Pancreas (tissue), 10 donors: ENCODE data around the gene PRKAG3. TPM values are rescaled to one million over a fixed set of nuclear protein-coding genes. Genes with fewer than 3 reads are reported as not detected.

Source experiments
- ATAC-seq, 4 donors: fragments of 200-7000 bp; cut with Tn5 transposase; one replicate each; pipeline versions ENCODE4 v1.8.0 to v1.9.1; 2020; ENCODE audit warnings: mild to moderate bottlenecking in 4 of 4, moderate library complexity in 4 of 4
- DNase-seq, 6 donors: peaks; one replicate each; pipeline ENCODE4 v3.0.0-alpha.2; 2020
- FAIRE-seq: peaks from 2 replicates; lab custom pipeline; 2012; peaks lifted over from hg19 to GRCh38; lab: Jason Lieb, UNC
- H3K27ac ChIP-seq, 4 donors: fragments of 200-600 bp; sonication (generic); 1 replicate in 3 of 4; 2 replicates in 1 of 4; pipeline versions ENCODE4 v1.5.0 to v1.8.0; 2020
- H3K27me3 ChIP-seq, 4 donors: fragments of 200-600 bp; one replicate each; pipeline ENCODE4 v1.8.0; 2021
- H3K36me3 ChIP-seq, 3 donors: fragments of 200-600 bp; sonication (generic) in 1 of 3; one replicate each; pipeline versions ENCODE4 v1.5.0 to v1.8.0; 2020 to 2021
- H3K4me1 ChIP-seq, 3 donors: fragments of 200-600 bp; one replicate each; pipeline ENCODE4 v1.8.0; 2021
- H3K4me3 ChIP-seq, 4 donors: fragments of 200-600 bp; sonication (generic) in 2 of 4; one replicate each; pipeline versions ENCODE4 v1.5.0 to v1.8.0; 2020 to 2021
- H3K9me3 ChIP-seq, 4 donors: fragments of 200-600 bp; one replicate each; pipeline ENCODE4 v1.8.0; 2021
- WGBS, 2 donors: extraction: QIAGEN DNeasy Blood & Tissue Kit; methylation state at CpG; one replicate each; pipeline ENCODE4 v1.1.7; 2013; 5-methylcytosine and 5-hydroxymethylcytosine counted together
- intact Hi-C, 3 donors: fragments of 100-400 bp; cut with DNase I; formaldehyde crosslinking; loops; one replicate each; pipeline versions ENCODE4 v1.11.1 to v1.14.2; 2022
- polyA plus RNA-seq, 2 donors: library from polyadenylated mRNA; stranded (reverse); fragments of 200-250 nt; gene quantifications; one replicate each; pipeline ENCODE4 v1.2.3, GENCODE V29; 2013
- total RNA-seq, 6 donors: library from RNA; stranded (reverse); fragmentation: NEBNext Ultra II Directional in 4 of 6; extraction: Animal tissue kit (Norgen Biotek cat#: 25700) in 4 of 6; gene quantifications; one replicate each; pipeline versions ENCODE4 v1.2.1 to v1.2.4, GENCODE V29; 2021 to 2023
- TF ChIP-seq, protein P1 (sequence below), 4 donors: fragments of 200-600 bp; sonication (generic) in 3 of 4; IDR thresholded peaks; one replicate each; pipeline versions ENCODE4 v1.5.0 to v1.8.0; 2021; ENCODE audit warnings: antibody characterized with exemption in 4 of 4
- donor health status: healthy with polysubstance abuse.
- donor health status: DM: no; HTN: no; CAD: no; lungs with moderate emphysema.
- donor health status: DM: no; HTN: no; CAD: no.
- donor health status: control.
- donor health status: control.
- donor health status: Bipolar disorder and iron deficiency.
- donor health status: DM: yes; HTN: yes; CAD: no.
- donor health status: DM: no; HTN: no; CAD: no.
- donor health status: DM: no; HTN: no; CAD: no.
- donor health status: DM: yes; HTN: yes; CAD: no.

The PRKAG3 gene
- total and polyA plus RNA-seq, 8 donors: not detected

DNA sequence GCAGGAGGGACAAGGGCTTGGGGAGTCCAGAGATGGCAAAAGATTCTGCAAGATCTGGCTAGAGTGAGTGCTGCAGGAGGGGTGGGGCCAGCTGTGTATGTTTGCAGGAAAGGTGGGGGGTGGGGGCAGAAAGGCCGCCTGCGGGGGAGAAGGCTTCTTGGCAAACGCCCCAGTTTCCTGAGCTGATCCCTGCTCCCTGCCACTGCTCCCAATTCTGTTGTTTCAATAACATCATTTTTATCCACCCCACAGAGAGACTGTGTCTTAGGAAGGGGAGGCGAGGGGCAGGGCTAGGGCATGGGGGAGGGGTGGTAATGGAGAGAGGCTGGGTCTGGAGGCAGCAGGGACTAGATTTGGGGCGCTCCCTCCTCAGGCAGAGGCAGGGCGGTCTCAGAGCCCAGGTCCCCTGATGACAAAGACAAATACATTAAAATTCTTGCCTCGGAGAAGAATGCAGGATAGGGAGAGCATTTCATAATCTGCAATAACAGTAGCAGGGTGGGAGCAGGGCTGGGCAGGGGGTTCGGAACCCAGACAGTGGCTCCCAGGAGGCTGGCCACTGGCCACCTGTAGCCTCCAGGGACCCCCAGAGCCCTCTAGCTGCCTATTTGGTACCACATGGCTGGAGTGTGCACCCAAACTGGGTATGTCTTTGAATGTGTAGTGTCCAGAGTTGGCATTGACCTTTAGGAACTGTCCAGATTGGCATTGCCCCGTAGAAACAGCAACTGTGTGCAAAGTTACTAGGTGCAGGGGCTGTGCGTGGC lies 26.0 kb upstream of the PRKAG3 start:
- DNase-seq (peak in 2 of 6 donors; percentile 24 to 25), ATAC-seq (peak in 2 of 4 donors; percentile 16 to 25), FAIRE-seq (no peak)
- H3K4me3 ChIP-seq: no peak overlapping the region
- peaks cover 0 to 12% (median 0%) of the 10 kb centered on the region in 4 donors for H3K27me3 ChIP-seq
- H3K27ac ChIP-seq: no peak overlapping the region
- H3K36me3 ChIP-seq: no peaks in the 10 kb centered on the region
- peaks cover 0 to 2% (median 0%) of the 10 kb centered on the region in 3 donors for H3K4me1 ChIP-seq
- 14% methylated on average over 10 of the region's 10 CpGs for WGBS, 2 donors
- H3K9me3 ChIP-seq: no peaks in the 10 kb centered on the region
- TF ChIP-seq, protein P1, sequence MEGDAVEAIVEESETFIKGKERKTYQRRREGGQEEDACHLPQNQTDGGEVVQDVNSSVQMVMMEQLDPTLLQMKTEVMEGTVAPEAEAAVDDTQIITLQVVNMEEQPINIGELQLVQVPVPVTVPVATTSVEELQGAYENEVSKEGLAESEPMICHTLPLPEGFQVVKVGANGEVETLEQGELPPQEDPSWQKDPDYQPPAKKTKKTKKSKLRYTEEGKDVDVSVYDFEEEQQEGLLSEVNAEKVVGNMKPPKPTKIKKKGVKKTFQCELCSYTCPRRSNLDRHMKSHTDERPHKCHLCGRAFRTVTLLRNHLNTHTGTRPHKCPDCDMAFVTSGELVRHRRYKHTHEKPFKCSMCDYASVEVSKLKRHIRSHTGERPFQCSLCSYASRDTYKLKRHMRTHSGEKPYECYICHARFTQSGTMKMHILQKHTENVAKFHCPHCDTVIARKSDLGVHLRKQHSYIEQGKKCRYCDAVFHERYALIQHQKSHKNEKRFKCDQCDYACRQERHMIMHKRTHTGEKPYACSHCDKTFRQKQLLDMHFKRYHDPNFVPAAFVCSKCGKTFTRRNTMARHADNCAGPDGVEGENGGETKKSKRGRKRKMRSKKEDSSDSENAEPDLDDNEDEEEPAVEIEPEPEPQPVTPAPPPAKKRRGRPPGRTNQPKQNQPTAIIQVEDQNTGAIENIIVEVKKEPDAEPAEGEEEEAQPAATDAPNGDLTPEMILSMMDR (IDR thresholded peaks at IDR 0.05): no peak
- intact Hi-C loops: no loop called here

DNA sequence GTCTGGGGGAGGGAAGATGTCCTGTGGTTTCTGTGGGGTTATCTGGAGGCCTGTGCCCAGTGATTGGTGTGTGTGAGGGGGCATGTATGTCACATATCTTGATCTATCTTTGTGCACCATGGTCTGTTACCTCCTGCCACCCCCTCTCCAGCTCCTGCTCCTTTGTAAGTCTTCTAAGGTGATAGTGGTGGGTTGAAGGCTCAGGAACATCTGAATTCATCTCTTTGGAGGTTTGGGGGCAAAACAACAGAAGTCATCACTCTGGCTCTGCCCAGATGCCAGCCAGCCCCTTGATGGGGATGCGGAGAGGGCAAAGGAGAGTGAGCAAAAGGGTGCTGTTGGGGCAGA lies 25.3 kb upstream of the PRKAG3 start:
- ATAC-seq: no peak
- 80 to 92% methylated on average over 1 of the region's 1 CpG for WGBS, 2 donors
- peak in 2 of 6 donors; percentile 18 to 30 for DNase-seq
- no peak overlapping the region for H3K4me3 ChIP-seq
- H3K36me3 ChIP-seq: no peaks in the 10 kb centered on the region
- H3K9me3 ChIP-seq: no peaks in the 10 kb centered on the region
- intact Hi-C loops: no loop called here
- no peak for FAIRE-seq
- H3K27ac ChIP-seq: no peak overlapping the region
- peaks cover 0 to 12% (median 0%) of the 10 kb centered on the region in 4 donors for H3K27me3 ChIP-seq
- TF ChIP-seq, protein P1 (IDR thresholded peaks at IDR 0.05): no peak
- H3K4me1 ChIP-seq: peaks cover 0 to 2% (median 0%) of the 10 kb centered on the region in 3 donors

DNA sequence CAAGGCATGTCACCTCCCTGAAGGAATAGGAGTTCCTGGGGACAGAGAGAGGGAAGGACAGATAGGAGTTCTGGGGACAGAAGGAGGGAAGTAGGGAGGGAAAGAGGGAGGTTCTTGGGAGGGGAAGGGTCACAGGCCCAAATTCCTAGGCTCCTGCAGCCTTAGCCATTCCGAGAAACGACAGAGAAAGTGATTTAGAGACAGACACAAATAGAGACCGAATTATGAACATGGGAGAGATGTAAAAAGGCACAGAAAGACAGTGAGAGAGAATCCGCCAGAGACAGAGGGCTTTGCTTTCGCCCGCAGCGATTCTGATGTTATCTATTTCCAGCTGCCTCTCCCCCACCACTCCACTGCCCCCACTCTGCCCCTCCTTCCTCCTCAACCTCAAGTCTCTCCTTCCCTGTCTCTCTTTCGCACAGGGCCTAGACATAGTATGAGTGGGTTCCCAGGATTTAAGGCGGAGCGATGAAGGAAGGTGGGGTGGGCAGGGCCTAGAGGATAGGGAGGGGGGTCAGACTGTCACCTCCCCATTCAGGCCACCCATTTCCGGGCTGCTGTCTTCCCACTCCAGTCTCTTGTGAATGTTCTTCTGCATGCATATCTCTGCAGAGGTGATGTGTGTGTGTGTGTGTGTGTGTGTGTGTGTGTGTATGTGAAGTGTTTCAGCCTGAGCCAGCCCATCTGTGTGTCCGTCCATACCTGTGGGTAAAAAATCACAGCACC lies 24.7 kb upstream of the PRKAG3 start:
- intact Hi-C loops: no loop called here
- peak in 2 of 6 donors; percentile 7 to 16 for DNase-seq
- peaks cover 0 to 12% (median 0%) of the 10 kb centered on the region in 4 donors for H3K27me3 ChIP-seq
- no peak overlapping the region for H3K4me3 ChIP-seq
- no peak for FAIRE-seq
- 46 to 48% methylated on average over 12 of the region's 12 CpGs for WGBS, 2 donors
- TF ChIP-seq, protein P1 (IDR thresholded peaks at IDR 0.05): no peak
- no peaks in the 10 kb centered on the region for H3K9me3 ChIP-seq
- no peak overlapping the region for H3K27ac ChIP-seq
- ATAC-seq: no peak
- H3K36me3 ChIP-seq: no peaks in the 10 kb centered on the region
- peaks cover 0 to 2% (median 0%) of the 10 kb centered on the region in 3 donors for H3K4me1 ChIP-seq

DNA sequence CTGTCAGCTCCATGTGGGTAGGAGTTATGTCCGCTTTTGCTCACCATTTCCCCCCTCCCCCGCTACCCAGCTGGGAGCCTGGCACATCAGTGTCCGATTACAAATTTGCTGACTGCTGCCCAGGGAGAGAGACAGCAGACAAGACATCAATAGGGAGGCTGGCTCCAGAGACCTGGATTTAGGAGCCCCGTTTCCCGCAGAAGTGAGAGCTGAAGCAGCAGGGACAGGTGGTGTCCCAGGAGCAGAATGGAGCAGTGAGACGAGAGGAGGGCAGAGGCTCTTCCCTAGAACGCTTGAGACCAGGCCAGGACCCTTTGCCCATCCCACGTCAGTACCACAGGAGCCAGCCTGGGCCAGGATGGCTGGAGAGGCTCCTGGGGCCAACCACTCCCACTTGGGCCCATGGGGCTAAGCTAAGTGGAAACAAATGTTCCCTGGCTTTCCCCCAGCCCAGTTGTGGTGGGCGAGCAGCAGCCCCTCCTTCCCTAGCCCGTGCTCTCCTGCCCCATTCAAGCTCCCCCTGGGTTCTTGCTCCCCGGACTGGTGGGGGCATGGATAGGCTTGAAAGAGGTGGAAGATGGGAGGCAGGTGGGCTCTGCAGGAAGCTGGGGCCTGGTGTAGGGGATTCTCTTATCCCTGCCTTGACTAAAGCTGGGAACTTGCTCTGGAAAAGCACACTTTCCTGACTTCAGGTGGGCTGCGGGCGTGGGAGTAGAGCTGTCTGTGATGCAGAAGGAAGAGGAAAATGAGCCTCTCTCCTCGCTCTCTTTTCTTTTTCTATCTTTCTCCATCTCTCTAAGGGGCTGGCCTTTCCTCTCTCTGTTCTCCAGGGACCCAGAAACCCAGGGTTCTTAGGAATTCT lies 23.9 kb upstream of the PRKAG3 start:
- H3K4me1 ChIP-seq: peaks cover 0 to 2% (median 0%) of the 10 kb centered on the region in 3 donors
- no peaks in the 10 kb centered on the region for H3K36me3 ChIP-seq
- TF ChIP-seq, protein P1 (IDR thresholded peaks at IDR 0.05): no peak
- intact Hi-C loops: no loop called here
- WGBS, 2 donors: 44 to 57% methylated on average over 14 of the region's 14 CpGs
- H3K27ac ChIP-seq: no peak overlapping the region
- ATAC-seq: no peak
- H3K9me3 ChIP-seq: no peaks in the 10 kb centered on the region
- no peak overlapping the region for H3K4me3 ChIP-seq
- peaks cover 0 to 12% (median 0%) of the 10 kb centered on the region in 4 donors for H3K27me3 ChIP-seq
- peak in 2 of 6 donors; percentile 28 to 38 for DNase-seq
- no peak for FAIRE-seq
